Gastrocnemius medialis (tissue), 4 donors: Measurements from ENCODE around the gene YTHDC2.

Source experiments
- CTCF ChIP-seq, 5 experiments: fragments of 450-650 bp in 3 of 5; fragments of 200-600 bp in 2 of 5; sonication (generic) in 2 of 5; IDR thresholded peaks in 4 of 5; conservative IDR thresholded peaks in 1 of 5; 1 replicate in 4 of 5; 2 replicates in 1 of 5; pipeline ENCODE4 v1.5.1; 2016 to 2019; ENCODE audit warnings: antibody characterized with exemption in 5 of 5, mild to moderate bottlenecking in 3 of 5, moderate library complexity in 3 of 5
- POLR2A ChIP-seq, 2 donors: fragments of 450-650 bp; IDR thresholded peaks; one replicate each; pipeline ENCODE4 v1.6.1; 2017; ENCODE audit warnings: antibody characterized with exemption in 2 of 2, mild to moderate bottlenecking in 2 of 2, moderate library complexity in 2 of 2

- TF ChIP-seq POLR2A (IDR thresholded peaks at IDR 0.05) = no peak
- no peak for TF ChIP-seq CTCF (IDR thresholded peaks at IDR 0.05 in 4 of 5, conservative IDR thresholded peaks at IDR 0.05 in 1 of 5)
Measured at GRCh38 chr5:113505181-113505580, 8.3 kb upstream of the YTHDC2 start.
